ENCODE measurements around the gene RABGAP1L.
"Not testable (repeated sequence)": the region's sequence is repeated elsewhere in the genome, so short reads cannot be mapped to it uniquely, and the experiment has no call there.

The RABGAP1L gene

DNA sequence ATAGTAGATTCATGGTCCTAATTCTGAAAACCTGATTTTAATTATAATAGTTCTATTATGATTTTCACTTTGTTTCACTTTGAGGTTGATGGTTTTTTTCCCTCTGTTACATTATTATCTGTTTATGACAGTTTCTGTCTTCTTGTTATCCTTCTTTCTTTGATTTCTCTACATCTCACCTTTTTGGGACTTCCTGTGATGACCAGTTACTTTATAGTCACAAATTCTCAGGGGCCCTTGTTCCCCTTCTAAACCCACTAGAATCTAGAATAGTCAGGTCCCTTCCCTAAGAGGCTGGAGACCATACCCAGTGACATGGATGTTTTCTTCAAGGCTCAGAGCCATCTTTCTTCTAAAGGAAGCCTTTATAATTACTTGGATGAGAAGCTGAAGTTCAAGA, 526.9 kb downstream of the RABGAP1L start:
- TF ChIP-seq SUZ12 (IDR thresholded peaks at IDR 0.05; ENCODE audit: extremely low read depth, insufficient read depth, insufficient read length) (no peak), YY1 (IDR thresholded peaks at IDR 0.05; ENCODE audit: insufficient read depth, insufficient read length) (no peak), ZNF274 (IDR thresholded peaks at IDR 0.05; ENCODE audit: low read depth, low read length) (no peak)
- Histone ChIP-seq H3K4me1 (ENCODE audit: insufficient read depth, insufficient read length) (no peaks in the 10 kb centered on the region), H3K36me3 (ENCODE audit: insufficient read depth, insufficient read length, low read length) (no peaks in the 10 kb centered on the region)

DNA sequence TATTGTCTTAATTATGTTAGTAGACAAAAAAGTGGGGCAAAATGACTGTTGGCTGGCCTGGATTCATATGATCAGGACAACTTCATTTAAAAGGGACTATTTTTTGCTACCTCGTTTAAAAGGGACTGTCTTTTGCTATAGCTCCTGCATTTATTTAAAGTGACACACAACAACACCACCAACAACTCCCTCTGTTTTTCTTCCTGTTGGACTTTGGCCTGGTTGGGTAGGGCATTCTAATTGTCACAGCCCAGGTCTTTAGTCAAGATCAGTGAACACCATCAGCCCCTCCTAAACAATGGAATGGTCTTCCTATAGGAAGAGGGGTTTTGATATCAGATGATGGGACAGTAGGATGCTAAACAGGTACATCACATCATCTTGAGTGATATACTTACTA, 530.2 kb downstream of the RABGAP1L start:
- Histone ChIP-seq H3K4me1 (ENCODE audit: insufficient read depth, insufficient read length) (no peaks in the 10 kb centered on the region), H3K4me3 (ENCODE audit: insufficient read length, low read depth) (no peak overlapping the region), H3K27me3 (ENCODE audit: insufficient read depth, insufficient read length) (no peaks in the 10 kb centered on the region), H3K9ac (ENCODE audit: insufficient read length, low read depth) (no peak overlapping the region), H3K36me3 (ENCODE audit: insufficient read depth, insufficient read length, low read length) (no peaks in the 10 kb centered on the region), H3K9me3 (ENCODE audit: insufficient read depth, low read length) (no peaks in the 10 kb centered on the region)
- TF ChIP-seq ZNF274 (IDR thresholded peaks at IDR 0.05; ENCODE audit: low read depth, low read length), result no peak
- no peak for TF ChIP-seq SUZ12 (IDR thresholded peaks at IDR 0.05; ENCODE audit: extremely low read depth, insufficient read depth, insufficient read length)
- no peak for TF ChIP-seq YY1 (IDR thresholded peaks at IDR 0.05; ENCODE audit: insufficient read depth, insufficient read length)
- DNase-seq (ENCODE audit: low read depth, low spot score), result no peak

More for the DNA sequence above, 526.9 kb downstream of the RABGAP1L start:
- no peaks in the 10 kb centered on the region for H3K9me3 ChIP-seq (ENCODE audit: insufficient read depth, low read length)
- no peaks in the 10 kb centered on the region for H3K27me3 ChIP-seq (ENCODE audit: insufficient read depth, insufficient read length)
- no peak overlapping the region for H3K4me3 ChIP-seq (ENCODE audit: insufficient read length, low read depth)
- no peak for DNase-seq (ENCODE audit: low read depth, low spot score)
- H3K9ac ChIP-seq (ENCODE audit: insufficient read length, low read depth), result no peak overlapping the region

DNA sequence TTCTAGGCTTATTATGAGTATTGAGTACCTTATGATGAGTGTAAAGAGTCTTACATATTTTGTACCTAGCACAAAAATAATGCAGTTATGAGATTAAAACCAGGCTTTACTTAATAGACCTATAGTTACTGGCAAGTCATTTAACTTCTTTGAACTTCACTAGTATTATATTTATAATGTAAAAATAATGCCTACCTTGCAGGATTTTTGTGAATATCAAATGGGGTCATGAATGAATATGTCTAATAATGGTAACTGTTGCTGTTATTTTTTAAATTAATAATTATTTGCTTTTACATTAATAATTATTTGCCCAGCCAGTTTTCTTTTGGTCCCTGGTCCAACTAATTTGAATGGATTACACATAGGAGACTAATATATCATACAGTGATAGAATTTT, 530.9 kb downstream of the RABGAP1L start:
- TF ChIP-seq YY1 (IDR thresholded peaks at IDR 0.05; ENCODE audit: insufficient read depth, insufficient read length) (no peak), ZNF274 (IDR thresholded peaks at IDR 0.05; ENCODE audit: low read depth, low read length) (no peak), SUZ12 (IDR thresholded peaks at IDR 0.05; ENCODE audit: extremely low read depth, insufficient read depth, insufficient read length) (no peak)
- Histone ChIP-seq H3K4me1 (ENCODE audit: insufficient read depth, insufficient read length) (no peaks in the 10 kb centered on the region), H3K9me3 (ENCODE audit: insufficient read depth, low read length) (no peaks in the 10 kb centered on the region), H3K9ac (ENCODE audit: insufficient read length, low read depth) (no peak overlapping the region), H3K36me3 (ENCODE audit: insufficient read depth, insufficient read length, low read length) (no peaks in the 10 kb centered on the region), H3K4me3 (ENCODE audit: insufficient read length, low read depth) (no peak overlapping the region), H3K27me3 (ENCODE audit: insufficient read depth, insufficient read length) (no peaks in the 10 kb centered on the region)
- no peak for DNase-seq (ENCODE audit: low read depth, low spot score)

DNA sequence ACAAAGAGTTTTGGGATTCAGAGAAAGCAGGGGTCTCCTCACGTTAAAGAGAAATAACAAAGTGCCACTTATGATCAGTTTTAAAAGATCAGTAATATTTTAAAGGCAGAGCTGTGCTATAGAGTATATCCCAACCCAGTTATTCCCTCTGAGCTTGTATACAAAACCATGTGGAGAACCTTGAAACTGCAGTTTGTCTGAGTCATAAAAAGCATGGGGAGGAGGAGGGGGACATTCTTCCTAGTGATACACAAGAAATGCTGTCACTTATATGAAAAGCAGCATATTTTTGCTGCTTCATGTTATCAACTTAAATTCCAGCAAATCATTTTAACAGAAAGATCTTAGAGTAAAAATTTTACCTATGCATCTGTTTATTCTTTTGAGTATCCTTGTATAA, 533.0 kb downstream of the RABGAP1L start:
- DNase-seq (ENCODE audit: low read depth, low spot score), result peak; percentile 8
- Histone ChIP-seq H3K9ac (ENCODE audit: insufficient read length, low read depth) (no peak overlapping the region), H3K4me1 (ENCODE audit: insufficient read depth, insufficient read length) (no peaks in the 10 kb centered on the region), H3K36me3 (ENCODE audit: insufficient read depth, insufficient read length, low read length) (no peaks in the 10 kb centered on the region), H3K4me3 (ENCODE audit: insufficient read length, low read depth) (no peak overlapping the region), H3K27me3 (ENCODE audit: insufficient read depth, insufficient read length) (no peaks in the 10 kb centered on the region), H3K9me3 (ENCODE audit: insufficient read depth, low read length) (no peaks in the 10 kb centered on the region)
- no peak for TF ChIP-seq YY1 (IDR thresholded peaks at IDR 0.05; ENCODE audit: insufficient read depth, insufficient read length)
- TF ChIP-seq SUZ12 (IDR thresholded peaks at IDR 0.05; ENCODE audit: extremely low read depth, insufficient read depth, insufficient read length), result no peak
- no peak for TF ChIP-seq ZNF274 (IDR thresholded peaks at IDR 0.05; ENCODE audit: low read depth, low read length)

DNA sequence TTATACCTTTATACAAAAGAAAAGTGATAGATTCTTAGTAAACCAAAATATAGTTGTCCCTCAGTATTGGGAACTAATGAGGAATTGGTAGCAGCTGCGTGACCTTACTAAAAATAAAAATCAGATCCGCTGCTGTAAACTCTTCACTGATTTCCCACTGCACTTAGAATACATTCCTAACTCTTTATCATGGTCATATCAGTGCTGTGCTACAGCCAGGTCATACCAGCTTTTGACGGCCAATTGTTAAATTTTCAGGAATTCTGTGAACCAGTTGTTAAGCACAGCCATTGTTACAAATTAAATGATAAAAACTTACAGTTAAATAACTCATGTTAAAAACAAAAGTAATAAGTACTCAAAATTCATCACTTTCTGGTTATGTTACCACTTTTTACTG, 533.8 kb downstream of the RABGAP1L start:
- Histone ChIP-seq H3K36me3 (ENCODE audit: insufficient read depth, insufficient read length, low read length) (no peaks in the 10 kb centered on the region), H3K9ac (ENCODE audit: insufficient read length, low read depth) (no peak overlapping the region), H3K27me3 (ENCODE audit: insufficient read depth, insufficient read length) (no peaks in the 10 kb centered on the region), H3K4me1 (ENCODE audit: insufficient read depth, insufficient read length) (no peaks in the 10 kb centered on the region), H3K4me3 (ENCODE audit: insufficient read length, low read depth) (no peak overlapping the region), H3K9me3 (ENCODE audit: insufficient read depth, low read length) (no peaks in the 10 kb centered on the region)
- TF ChIP-seq ZNF274 (IDR thresholded peaks at IDR 0.05; ENCODE audit: low read depth, low read length), result no peak
- TF ChIP-seq SUZ12 (IDR thresholded peaks at IDR 0.05; ENCODE audit: extremely low read depth, insufficient read depth, insufficient read length), result no peak
- TF ChIP-seq YY1 (IDR thresholded peaks at IDR 0.05; ENCODE audit: insufficient read depth, insufficient read length), result no peak
- no peak for DNase-seq (ENCODE audit: low read depth, low spot score)

DNA sequence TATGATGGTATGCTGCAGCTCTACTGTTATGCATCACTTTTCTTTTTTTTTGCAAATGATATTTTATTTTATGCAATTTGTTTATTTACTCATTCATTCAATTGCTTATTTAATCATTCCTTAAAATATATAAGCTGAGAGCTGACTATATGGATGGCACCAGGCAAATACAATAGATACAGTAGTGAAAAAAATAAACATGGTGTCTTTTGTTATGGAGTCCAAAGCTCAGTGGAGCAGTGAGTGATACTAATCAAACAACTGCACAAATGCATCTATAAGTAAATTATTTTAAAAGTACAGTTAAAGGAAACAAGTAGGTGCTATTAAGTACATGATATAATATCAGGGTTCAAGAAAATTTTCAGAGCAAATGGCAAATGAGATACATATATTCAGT, 534.2 kb downstream of the RABGAP1L start:
- not testable (repeated sequence) for H3K36me3 ChIP-seq (ENCODE audit: insufficient read depth, insufficient read length, low read length); H3K9me3 ChIP-seq (ENCODE audit: insufficient read depth, low read length); H3K9ac ChIP-seq (ENCODE audit: insufficient read length, low read depth); H3K4me3 ChIP-seq (ENCODE audit: insufficient read length, low read depth); DNase-seq (ENCODE audit: low read depth, low spot score); H3K27me3 ChIP-seq (ENCODE audit: insufficient read depth, insufficient read length); H3K4me1 ChIP-seq (ENCODE audit: insufficient read depth, insufficient read length)

DNA sequence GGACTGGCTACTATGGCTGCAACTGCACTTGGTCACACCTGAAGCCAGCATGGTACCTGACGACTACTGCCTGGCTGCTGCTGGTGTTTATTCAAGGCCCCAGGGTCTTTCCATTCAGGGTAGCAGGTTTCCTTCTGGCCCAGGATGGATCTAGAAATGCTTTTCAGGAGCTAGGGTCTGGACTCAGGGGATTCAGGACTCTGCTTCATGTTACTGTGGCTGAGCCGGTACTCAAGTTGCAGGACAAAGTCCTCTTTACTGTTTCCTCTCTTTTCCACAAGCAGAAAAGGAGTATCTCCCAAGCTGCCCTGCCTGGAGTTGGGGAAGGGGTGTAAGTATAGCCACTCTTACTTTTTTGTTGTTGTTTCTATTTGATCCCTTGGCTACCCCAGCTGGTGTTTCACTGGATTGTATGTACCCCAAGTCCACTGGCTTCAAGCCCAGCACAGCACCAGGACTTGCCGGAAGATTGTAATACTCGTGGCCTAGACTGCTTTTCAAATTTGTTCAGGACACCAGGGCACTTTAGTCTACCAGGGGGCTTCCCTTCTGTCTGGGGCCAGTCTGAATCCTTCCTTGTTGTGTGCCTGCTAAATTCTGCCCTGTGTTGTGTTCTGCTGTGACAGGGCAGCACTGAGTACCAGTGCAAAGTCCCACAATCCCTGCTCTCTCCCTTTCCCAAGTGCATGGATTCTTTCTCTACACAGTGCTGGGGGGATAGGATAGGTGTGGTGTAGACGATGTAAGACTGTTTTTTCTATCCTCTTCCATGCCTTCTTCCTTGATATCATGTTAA, 536.9 kb downstream of the RABGAP1L start:
- Histone ChIP-seq H3K9me3 (ENCODE audit: insufficient read depth, low read length) (no peaks in the 10 kb centered on the region), H3K9ac (ENCODE audit: insufficient read length, low read depth) (no peak overlapping the region), H3K27me3 (ENCODE audit: insufficient read depth, insufficient read length) (no peaks in the 10 kb centered on the region), H3K4me1 (ENCODE audit: insufficient read depth, insufficient read length) (no peaks in the 10 kb centered on the region), H3K4me3 (ENCODE audit: insufficient read length, low read depth) (no peak overlapping the region), H3K36me3 (ENCODE audit: insufficient read depth, insufficient read length, low read length) (no peaks in the 10 kb centered on the region)
- TF ChIP-seq YY1 (IDR thresholded peaks at IDR 0.05; ENCODE audit: insufficient read depth, insufficient read length) (no peak), ZNF274 (IDR thresholded peaks at IDR 0.05; ENCODE audit: low read depth, low read length) (no peak), SUZ12 (IDR thresholded peaks at IDR 0.05; ENCODE audit: extremely low read depth, insufficient read depth, insufficient read length) (no peak)
- no peak for DNase-seq (ENCODE audit: low read depth, low spot score)

Data from NT2/D1 (cell line).